ENCODE measurements around the gene GALNT14. TPM values are rescaled to one million over a fixed set of nuclear protein-coding genes. Genes with fewer than 3 reads are reported as not detected.

Gene GALNT14
- polyA plus RNA-seq, 3 donors from 2014 or later = not detected

GRCh38 chr2:30971231-30972025 is 166.8 kb downstream of the GALNT14 start:
- no peaks in the 10 kb centered on the region for H3K4me1 Mint-ChIP-seq
- H3K27me3 Mint-ChIP-seq (ENCODE audit: low read depth in 3 of 3) = peaks cover 2 to 3% (median 2%) of the 10 kb centered on the region in 3 donors
- no peak overlapping the region for H3K27ac Mint-ChIP-seq
- no peaks in the 10 kb centered on the region for H3K9me3 Mint-ChIP-seq
- no peaks in the 10 kb centered on the region for H3K36me3 Mint-ChIP-seq
- H3K4me3 Mint-ChIP-seq = no peak overlapping the region
- DNase-seq = no peak

DNA sequence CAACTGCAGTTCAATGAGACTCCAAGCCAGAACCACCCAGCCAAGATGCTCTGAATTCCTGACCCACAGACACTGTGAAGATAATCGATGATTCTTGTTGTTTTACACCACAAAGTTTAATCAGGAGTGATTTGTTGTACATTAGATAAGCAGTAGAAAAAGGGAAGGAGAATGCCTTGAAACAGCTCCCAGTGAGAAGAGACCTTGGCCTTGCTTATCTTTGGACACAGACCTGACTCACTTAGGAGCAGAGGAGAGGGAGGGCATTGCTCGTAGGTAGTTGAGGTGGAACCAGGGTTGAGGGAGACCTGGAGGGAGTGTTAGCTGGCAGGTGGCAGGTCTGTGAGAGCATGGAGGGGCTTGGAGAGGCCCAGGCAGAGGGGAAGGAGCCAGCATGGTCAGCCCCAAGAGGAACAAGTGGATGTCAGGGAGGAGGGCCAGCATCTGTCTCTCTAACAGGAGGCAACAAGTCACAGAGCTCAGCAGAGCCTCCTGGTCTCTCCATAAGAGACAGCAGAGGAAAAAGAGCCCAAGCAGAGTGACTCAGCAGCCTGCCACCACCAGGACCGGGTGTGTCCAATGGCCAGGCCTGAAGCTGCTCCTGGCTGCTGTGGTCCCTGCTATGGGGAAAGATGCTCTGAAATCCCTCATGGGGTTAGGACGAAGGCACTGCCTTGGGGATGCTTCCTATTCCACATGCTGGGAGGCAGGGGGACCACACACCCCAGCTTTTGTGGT is 169.4 kb downstream of the GALNT14 start:
- no peaks in the 10 kb centered on the region for H3K36me3 Mint-ChIP-seq
- H3K27me3 Mint-ChIP-seq (ENCODE audit: low read depth in 3 of 3) = peaks cover 0 to 2% (median 2%) of the 10 kb centered on the region in 3 donors
- H3K4me3 Mint-ChIP-seq = no peak overlapping the region
- DNase-seq = no peak
- H3K27ac Mint-ChIP-seq = no peak overlapping the region
- no peaks in the 10 kb centered on the region for H3K4me1 Mint-ChIP-seq
- no peaks in the 10 kb centered on the region for H3K9me3 Mint-ChIP-seq

DNA sequence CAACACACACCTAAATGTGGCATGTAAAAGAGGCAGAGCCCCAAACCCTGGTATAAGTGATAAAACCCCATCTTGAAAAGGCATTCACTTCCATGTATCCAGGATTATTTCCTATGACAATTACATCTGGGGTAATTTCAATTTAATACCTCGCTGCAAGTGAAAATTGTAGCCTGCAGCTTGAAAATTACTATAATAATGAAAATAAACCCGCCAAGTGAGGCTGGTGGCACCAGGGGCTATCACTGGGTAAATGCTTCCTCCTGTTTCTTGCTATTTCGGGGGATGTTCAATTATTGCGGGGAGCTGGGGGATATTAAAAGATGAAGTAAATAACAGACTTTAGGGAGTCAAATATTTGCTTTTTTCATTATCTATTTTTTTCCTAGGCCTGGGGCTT is 171.5 kb downstream of the GALNT14 start:
- H3K9me3 Mint-ChIP-seq = no peaks in the 10 kb centered on the region
- no peak overlapping the region for H3K27ac Mint-ChIP-seq
- H3K36me3 Mint-ChIP-seq = no peaks in the 10 kb centered on the region
- peaks cover 0 to 2% (median 2%) of the 10 kb centered on the region in 3 donors for H3K27me3 Mint-ChIP-seq (ENCODE audit: low read depth in 3 of 3)
- H3K4me1 Mint-ChIP-seq = no peaks in the 10 kb centered on the region
- no peak for DNase-seq
- no peak overlapping the region for H3K4me3 Mint-ChIP-seq

GRCh38 chr2:30965022-30965531 is 173.2 kb downstream of the GALNT14 start:
- Mint-ChIP-seq H3K4me3 (no peak overlapping the region), H3K27me3 (ENCODE audit: low read depth in 3 of 3) (peaks cover 0 to 2% (median 2%) of the 10 kb centered on the region in 3 donors), H3K4me1 (no peaks in the 10 kb centered on the region), H3K9me3 (no peaks in the 10 kb centered on the region), H3K36me3 (no peaks in the 10 kb centered on the region), H3K27ac (no peak overlapping the region)
- DNase-seq = no peak

GRCh38 chr2:30964334-30965005 is 173.8 kb downstream of the GALNT14 start:
- Mint-ChIP-seq H3K27me3 (ENCODE audit: low read depth in 3 of 3) (peaks cover 0 to 2% (median 2%) of the 10 kb centered on the region in 3 donors), H3K36me3 (no peaks in the 10 kb centered on the region), H3K4me3 (no peak overlapping the region), H3K4me1 (no peaks in the 10 kb centered on the region), H3K27ac (no peak overlapping the region), H3K9me3 (no peaks in the 10 kb centered on the region)
- DNase-seq = no peak

DNA sequence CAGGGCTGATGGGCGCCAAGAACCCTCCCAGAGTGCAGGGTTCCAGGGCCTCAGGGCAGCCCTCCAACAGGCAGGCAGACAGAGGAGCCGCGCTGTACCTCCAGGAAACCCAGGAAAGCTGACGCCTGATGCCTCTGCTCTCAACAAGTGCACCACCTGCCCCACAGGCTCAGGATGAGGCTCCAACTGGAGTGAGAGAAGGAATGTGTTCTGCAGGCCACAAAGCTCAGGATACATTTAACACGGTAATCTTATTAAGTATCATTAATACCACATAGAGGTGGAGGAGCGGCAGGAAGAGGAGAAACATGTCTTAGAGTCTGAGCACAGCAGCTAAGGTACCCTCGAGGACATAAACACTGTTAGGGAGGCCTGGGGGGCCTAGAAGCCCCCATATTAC is 175.1 kb downstream of the GALNT14 start:
- peaks cover 0 to 2% (median 0%) of the 10 kb centered on the region in 3 donors for H3K27me3 Mint-ChIP-seq (ENCODE audit: low read depth in 3 of 3)
- DNase-seq = no peak
- H3K4me1 Mint-ChIP-seq = no peaks in the 10 kb centered on the region
- H3K36me3 Mint-ChIP-seq = no peaks in the 10 kb centered on the region
- H3K9me3 Mint-ChIP-seq = no peaks in the 10 kb centered on the region
- no peak overlapping the region for H3K27ac Mint-ChIP-seq
- H3K4me3 Mint-ChIP-seq = no peak overlapping the region

GRCh38 chr2:30960213-30960612 is 178.0 kb downstream of the GALNT14 start:
- no peak overlapping the region for H3K4me3 Mint-ChIP-seq
- no peaks in the 10 kb centered on the region for H3K9me3 Mint-ChIP-seq
- no peak overlapping the region for H3K27ac Mint-ChIP-seq
- H3K4me1 Mint-ChIP-seq = no peaks in the 10 kb centered on the region
- no peaks in the 10 kb centered on the region for H3K36me3 Mint-ChIP-seq
- no peaks in the 10 kb centered on the region for H3K27me3 Mint-ChIP-seq (ENCODE audit: low read depth in 3 of 3)
- no peak for DNase-seq

DNA sequence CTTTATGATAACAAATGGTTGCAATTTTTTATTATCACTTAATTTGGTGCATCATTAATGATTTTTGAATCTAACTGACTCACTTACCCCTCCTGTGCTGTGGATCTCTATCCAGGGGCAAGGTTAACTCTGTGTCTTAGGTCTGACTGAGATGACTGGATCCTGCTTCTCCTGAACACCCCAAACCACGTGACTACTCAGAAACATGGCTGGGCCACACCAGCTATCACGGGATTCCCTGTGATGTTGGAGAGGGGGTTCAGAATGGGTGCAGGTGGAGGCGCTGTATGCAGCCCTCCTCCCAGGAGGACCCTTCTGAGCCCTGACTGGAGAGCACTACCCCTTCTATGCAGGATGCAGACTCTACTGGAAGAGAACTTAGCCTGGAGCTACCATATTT is 178.6 kb downstream of the GALNT14 start:
- H3K9me3 Mint-ChIP-seq = no peaks in the 10 kb centered on the region
- H3K27ac Mint-ChIP-seq = no peak overlapping the region
- H3K36me3 Mint-ChIP-seq = no peaks in the 10 kb centered on the region
- no peaks in the 10 kb centered on the region for H3K4me1 Mint-ChIP-seq
- DNase-seq = no peak
- no peak overlapping the region for H3K4me3 Mint-ChIP-seq
- H3K27me3 Mint-ChIP-seq (ENCODE audit: low read depth in 3 of 3) = no peaks in the 10 kb centered on the region

- no peaks in the 10 kb centered on the region for H3K27me3 Mint-ChIP-seq (ENCODE audit: low read depth in 3 of 3)
- H3K4me3 Mint-ChIP-seq = no peak overlapping the region
- H3K9me3 Mint-ChIP-seq = no peaks in the 10 kb centered on the region
- no peak for DNase-seq
- no peaks in the 10 kb centered on the region for H3K36me3 Mint-ChIP-seq
- no peak overlapping the region for H3K27ac Mint-ChIP-seq
- no peaks in the 10 kb centered on the region for H3K4me1 Mint-ChIP-seq
These were observed 179.3 kb downstream of the GALNT14 start for GRCh38 chr2:30958918-30959265.

- H3K27ac Mint-ChIP-seq = no peak overlapping the region
- no peaks in the 10 kb centered on the region for H3K4me1 Mint-ChIP-seq
- H3K9me3 Mint-ChIP-seq = no peaks in the 10 kb centered on the region
- no peak overlapping the region for H3K4me3 Mint-ChIP-seq
- H3K36me3 Mint-ChIP-seq = no peaks in the 10 kb centered on the region
- no peaks in the 10 kb centered on the region for H3K27me3 Mint-ChIP-seq (ENCODE audit: low read depth in 3 of 3)
- no peak for DNase-seq
These were observed 179.9 kb downstream of the GALNT14 start for GRCh38 chr2:30958193-30958917.

GRCh38 chr2:30957591-30957990 is 180.6 kb downstream of the GALNT14 start:
- H3K4me1 Mint-ChIP-seq = no peaks in the 10 kb centered on the region

GRCh38 chr2:30956995-30957394 is 181.2 kb downstream of the GALNT14 start:
- Mint-ChIP-seq H3K36me3 (no peaks in the 10 kb centered on the region), H3K9me3 (peaks cover 0 to 2% (median 0%) of the 10 kb centered on the region in 6 donors), H3K4me1 (no peaks in the 10 kb centered on the region), H3K27ac (no peak overlapping the region), H3K27me3 (ENCODE audit: low read depth in 3 of 3) (no peaks in the 10 kb centered on the region), H3K4me3 (no peak overlapping the region)
- no peak for DNase-seq

More at GRCh38 chr2:30957591-30957990, 180.6 kb downstream of the GALNT14 start:
- H3K27ac Mint-ChIP-seq = no peak overlapping the region
- H3K4me3 Mint-ChIP-seq = no peak overlapping the region
- DNase-seq = no peak
- no peaks in the 10 kb centered on the region for H3K36me3 Mint-ChIP-seq
- peaks cover 0 to 2% (median 0%) of the 10 kb centered on the region in 6 donors for H3K9me3 Mint-ChIP-seq
- H3K27me3 Mint-ChIP-seq (ENCODE audit: low read depth in 3 of 3) = no peaks in the 10 kb centered on the region

GRCh38 chr2:30955516-30956132 is 182.6 kb downstream of the GALNT14 start:
- H3K36me3 Mint-ChIP-seq = no peaks in the 10 kb centered on the region
- no peak for DNase-seq
- peaks cover 0 to 2% (median 0%) of the 10 kb centered on the region in 6 donors for H3K9me3 Mint-ChIP-seq
- no peaks in the 10 kb centered on the region for H3K4me1 Mint-ChIP-seq
- H3K27me3 Mint-ChIP-seq (ENCODE audit: low read depth in 3 of 3) = peaks cover 0 to 3% (median 2%) of the 10 kb centered on the region in 3 donors
- no peak overlapping the region for H3K27ac Mint-ChIP-seq
- no peak overlapping the region for H3K4me3 Mint-ChIP-seq
